Measurements from ENCODE around the gene TUBB4B.

The TUBB4B gene

DNA sequence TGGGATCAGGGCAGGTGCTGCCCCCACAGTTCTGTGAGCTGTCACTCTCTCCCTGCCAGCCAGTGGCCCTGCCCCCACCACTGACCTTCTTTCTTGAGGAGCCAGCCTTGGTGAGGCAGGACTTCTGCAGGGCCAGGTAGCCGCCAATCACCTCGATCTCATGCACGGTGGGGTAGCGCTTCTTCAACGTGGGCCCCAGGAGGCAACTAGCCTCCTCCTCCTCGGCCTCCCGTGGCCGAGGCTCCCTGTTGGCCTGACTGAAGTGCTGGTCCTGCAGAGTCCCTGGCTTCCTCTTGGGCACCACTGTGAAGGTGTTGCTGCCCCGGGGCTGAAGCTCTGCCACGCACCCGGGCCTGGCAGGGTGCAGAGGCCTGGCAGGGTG lies 42.2 kb upstream of the TUBB4B start:
- TF ChIP-seq TAF1 (IDR thresholded peaks at IDR 0.05; ENCODE audit: borderline replicate concordance, insufficient read depth, low read length) (no peak), SIN3A (IDR thresholded peaks at IDR 0.05; ENCODE audit: borderline replicate concordance, insufficient read depth, low read length) (no peak), FOXP2 (optimal IDR thresholded peaks at IDR 0.05; ENCODE audit: borderline replicate concordance, extremely low read depth, extremely low read length, insufficient read depth) (no peak), POLR2AphosphoS5 (IDR thresholded peaks at IDR 0.05; ENCODE audit: low read depth, low read length) (no peak)
- TF ChIP-seq, protein P1, sequence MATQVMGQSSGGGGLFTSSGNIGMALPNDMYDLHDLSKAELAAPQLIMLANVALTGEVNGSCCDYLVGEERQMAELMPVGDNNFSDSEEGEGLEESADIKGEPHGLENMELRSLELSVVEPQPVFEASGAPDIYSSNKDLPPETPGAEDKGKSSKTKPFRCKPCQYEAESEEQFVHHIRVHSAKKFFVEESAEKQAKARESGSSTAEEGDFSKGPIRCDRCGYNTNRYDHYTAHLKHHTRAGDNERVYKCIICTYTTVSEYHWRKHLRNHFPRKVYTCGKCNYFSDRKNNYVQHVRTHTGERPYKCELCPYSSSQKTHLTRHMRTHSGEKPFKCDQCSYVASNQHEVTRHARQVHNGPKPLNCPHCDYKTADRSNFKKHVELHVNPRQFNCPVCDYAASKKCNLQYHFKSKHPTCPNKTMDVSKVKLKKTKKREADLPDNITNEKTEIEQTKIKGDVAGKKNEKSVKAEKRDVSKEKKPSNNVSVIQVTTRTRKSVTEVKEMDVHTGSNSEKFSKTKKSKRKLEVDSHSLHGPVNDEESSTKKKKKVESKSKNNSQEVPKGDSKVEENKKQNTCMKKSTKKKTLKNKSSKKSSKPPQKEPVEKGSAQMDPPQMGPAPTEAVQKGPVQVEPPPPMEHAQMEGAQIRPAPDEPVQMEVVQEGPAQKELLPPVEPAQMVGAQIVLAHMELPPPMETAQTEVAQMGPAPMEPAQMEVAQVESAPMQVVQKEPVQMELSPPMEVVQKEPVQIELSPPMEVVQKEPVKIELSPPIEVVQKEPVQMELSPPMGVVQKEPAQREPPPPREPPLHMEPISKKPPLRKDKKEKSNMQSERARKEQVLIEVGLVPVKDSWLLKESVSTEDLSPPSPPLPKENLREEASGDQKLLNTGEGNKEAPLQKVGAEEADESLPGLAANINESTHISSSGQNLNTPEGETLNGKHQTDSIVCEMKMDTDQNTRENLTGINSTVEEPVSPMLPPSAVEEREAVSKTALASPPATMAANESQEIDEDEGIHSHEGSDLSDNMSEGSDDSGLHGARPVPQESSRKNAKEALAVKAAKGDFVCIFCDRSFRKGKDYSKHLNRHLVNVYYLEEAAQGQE (IDR thresholded peaks at IDR 0.05; ENCODE audit: insufficient read depth in 1 of 2, low read depth in 2 of 2, low read length in 2 of 2), result no peak

DNA sequence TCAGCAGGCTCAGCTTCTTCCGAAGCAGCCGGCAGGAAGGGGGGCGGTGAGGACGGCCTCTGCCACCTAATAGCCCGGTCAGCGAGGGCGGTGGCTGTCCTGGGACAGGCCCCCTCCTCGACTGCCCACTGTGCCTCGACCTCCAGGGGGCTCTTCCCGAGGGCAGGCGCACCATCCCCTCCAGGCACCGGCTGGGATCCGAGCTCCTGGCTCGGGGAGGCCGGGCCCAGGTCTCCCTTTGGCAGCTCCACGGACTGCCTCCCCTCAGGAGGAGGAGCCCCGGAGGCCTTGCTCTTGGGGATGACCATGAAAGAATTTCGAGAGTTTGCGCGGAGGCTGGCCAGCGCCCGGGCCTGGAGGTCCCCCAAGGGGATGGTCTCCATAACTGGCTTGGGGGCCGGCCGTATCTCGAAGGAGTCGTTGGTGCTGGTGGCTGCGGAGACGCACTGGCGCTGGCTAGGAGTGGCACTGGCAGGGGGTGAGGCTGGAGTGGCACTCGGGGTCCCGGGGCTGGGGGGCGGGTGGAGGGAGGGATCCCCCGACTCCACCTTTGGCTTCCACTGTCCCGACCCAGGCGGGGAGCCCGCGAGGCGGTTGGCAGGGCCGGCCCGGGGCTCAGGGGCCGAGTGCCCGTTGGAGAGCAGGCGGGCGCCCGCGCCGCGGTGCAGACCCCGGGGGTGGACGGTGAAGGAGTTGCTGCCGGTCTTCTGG lies 41.5 kb upstream of the TUBB4B start:
- TF ChIP-seq SIN3A (IDR thresholded peaks at IDR 0.05; ENCODE audit: borderline replicate concordance, insufficient read depth, low read length) (no peak), POLR2AphosphoS5 (IDR thresholded peaks at IDR 0.05; ENCODE audit: low read depth, low read length) (no peak), FOXP2 (optimal IDR thresholded peaks at IDR 0.05; ENCODE audit: borderline replicate concordance, extremely low read depth, extremely low read length, insufficient read depth) (no peak), TAF1 (IDR thresholded peaks at IDR 0.05; ENCODE audit: borderline replicate concordance, insufficient read depth, low read length) (no peak)
- TF ChIP-seq, protein P1 (IDR thresholded peaks at IDR 0.05; ENCODE audit: insufficient read depth in 1 of 2, low read depth in 2 of 2, low read length in 2 of 2), result no peak

DNA sequence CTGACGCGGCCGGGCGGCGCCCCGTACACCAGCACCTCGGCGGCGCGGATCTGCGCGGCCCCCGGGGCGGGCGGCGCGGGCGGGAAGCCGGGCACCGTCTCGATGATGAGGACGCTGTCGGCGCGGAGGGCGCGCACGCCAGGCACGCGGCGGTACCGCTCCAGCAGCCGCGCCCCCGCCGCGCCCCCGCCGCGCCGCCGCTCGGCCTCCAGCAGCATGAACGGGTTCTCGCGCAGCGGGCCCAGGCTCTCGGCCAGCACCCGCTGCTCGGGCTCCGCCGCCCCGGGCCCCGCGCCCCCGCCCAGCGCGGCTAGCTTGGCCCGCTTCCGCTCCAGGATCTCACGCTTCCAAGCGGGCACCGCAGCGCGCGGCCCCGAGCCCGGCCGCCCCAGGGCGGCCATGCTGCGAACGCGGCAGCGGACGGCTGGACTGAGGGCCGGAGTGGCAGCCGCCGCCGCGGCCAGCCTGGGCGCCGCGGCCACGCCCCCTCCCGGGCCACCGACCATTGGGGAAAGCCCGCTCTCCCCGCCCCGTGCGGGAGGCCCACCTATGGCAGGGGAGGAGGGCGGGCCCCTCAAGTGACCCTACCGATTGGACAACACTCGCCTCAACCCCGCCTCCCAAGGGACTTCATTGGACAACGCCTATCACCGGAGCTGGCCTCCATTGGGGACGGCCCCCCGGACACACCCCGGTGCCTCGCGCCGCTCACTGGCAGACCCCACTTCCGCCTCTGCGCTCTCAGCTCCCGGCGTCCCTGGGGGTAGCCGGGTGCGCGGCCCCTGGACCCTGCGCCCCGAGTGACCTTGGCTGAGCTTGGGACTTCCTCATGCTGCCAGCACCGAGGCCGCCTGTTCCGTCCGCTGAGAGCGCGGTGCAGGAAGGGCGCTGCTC lies 40.5 kb upstream of the TUBB4B start, which contains the start of gene TPRN:
TSS of gene TPRN (minus strand) at position 431 of the 894 bp plus-strand sequence. CDS start at position 401, 30 bp downstream.
- TF ChIP-seq SIN3A (IDR thresholded peaks at IDR 0.05; ENCODE audit: borderline replicate concordance, insufficient read depth, low read length) (no peak), FOXP2 (optimal IDR thresholded peaks at IDR 0.05; ENCODE audit: borderline replicate concordance, extremely low read depth, extremely low read length, insufficient read depth) (no peak), POLR2AphosphoS5 (IDR thresholded peaks at IDR 0.05; ENCODE audit: low read depth, low read length) (peak; percentile 86), TAF1 (IDR thresholded peaks at IDR 0.05; ENCODE audit: borderline replicate concordance, insufficient read depth, low read length) (peak; percentile 98)
- TF ChIP-seq, protein P1 (IDR thresholded peaks at IDR 0.05; ENCODE audit: insufficient read depth in 1 of 2, low read depth in 2 of 2, low read length in 2 of 2), result 0 out of 4 replicates have a peak, but pooled peaks have one; percentile 14 to 63

DNA sequence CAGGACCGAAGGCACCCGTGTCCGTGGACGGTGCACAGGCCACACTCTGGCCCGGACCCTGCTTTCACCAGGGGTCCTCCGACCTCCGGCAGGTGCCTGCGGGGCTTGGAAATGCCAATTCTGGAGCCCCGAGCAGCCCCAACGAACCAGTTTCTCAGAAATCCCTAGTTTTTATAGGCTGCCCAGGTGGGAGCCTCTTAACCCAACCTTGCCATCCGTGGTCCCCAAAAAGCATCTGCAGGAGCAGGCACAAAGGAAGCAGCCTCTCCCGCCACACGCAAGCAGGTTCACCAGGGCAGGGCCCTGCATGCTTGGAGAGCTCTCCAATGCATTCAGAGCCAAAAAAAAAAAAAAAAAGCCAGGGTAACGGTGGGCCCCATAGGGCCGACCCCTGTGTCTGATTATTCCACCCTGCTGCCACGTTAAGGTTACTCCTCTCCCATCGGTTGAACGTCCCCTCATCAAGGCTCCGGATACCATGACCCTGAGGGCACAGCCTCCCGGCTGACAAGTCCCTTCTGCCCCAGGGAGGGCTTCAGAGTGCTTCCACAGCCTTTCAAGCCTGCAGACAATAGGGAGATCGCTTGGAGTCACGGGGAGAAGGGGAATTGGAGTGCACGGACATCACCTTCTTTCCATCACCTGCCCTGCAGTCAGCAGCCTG lies 39.8 kb upstream of the TUBB4B start:
- TF ChIP-seq TAF1 (IDR thresholded peaks at IDR 0.05; ENCODE audit: borderline replicate concordance, insufficient read depth, low read length) (no peak), POLR2AphosphoS5 (IDR thresholded peaks at IDR 0.05; ENCODE audit: low read depth, low read length) (no peak), FOXP2 (optimal IDR thresholded peaks at IDR 0.05; ENCODE audit: borderline replicate concordance, extremely low read depth, extremely low read length, insufficient read depth) (no peak), SIN3A (IDR thresholded peaks at IDR 0.05; ENCODE audit: borderline replicate concordance, insufficient read depth, low read length) (no peak)
- TF ChIP-seq, protein P1 (IDR thresholded peaks at IDR 0.05; ENCODE audit: insufficient read depth in 1 of 2, low read depth in 2 of 2, low read length in 2 of 2), result no peak

All from PFSK-1 (cell line).